DMS 273 treated with DMSO at 0.1 percent for 48 hours (cell line): ENCODE data around the gene PIMREG.
A peak's percentile ranks its signal among the peaks of the same experiment; 100 is the strongest.
"Not testable (repeated sequence)": the region's sequence is repeated elsewhere in the genome, so short reads cannot be mapped to it uniquely, and the experiment has no call there.

Experiments used
- DNase-seq: peaks from one replicate; lab custom pipeline; 2025; lab: John Stamatoyannopoulos, UW

Gene PIMREG

GRCh38 chr17:6478486-6478885 lies 34.2 kb downstream of the PIMREG start:
- no peak for DNase-seq

GRCh38 chr17:6479622-6480302 lies 35.5 kb downstream of the PIMREG start:
- DNase-seq = no peak

- no peak for DNase-seq
These were observed 36.0 kb downstream of the PIMREG start for GRCh38 chr17:6480303-6480675.

- DNase-seq = no peak
These were observed 37.8 kb downstream of the PIMREG start for GRCh38 chr17:6482105-6482455.

GRCh38 chr17:6482796-6483195 lies 38.5 kb downstream of the PIMREG start:
- DNase-seq = not testable (repeated sequence)

GRCh38 chr17:6483507-6483906 lies 39.3 kb downstream of the PIMREG start:
- no peak for DNase-seq

- DNase-seq = no peak
These were observed 41.6 kb downstream of the PIMREG start for GRCh38 chr17:6485646-6486412.

- no peak for DNase-seq
These were observed 43.2 kb downstream of the PIMREG start for GRCh38 chr17:6487251-6488007.

- no peak for DNase-seq
These were observed 43.8 kb downstream of the PIMREG start for GRCh38 chr17:6488008-6488539.

GRCh38 chr17:6489016-6489550 lies 44.8 kb downstream of the PIMREG start:
- no peak for DNase-seq

- DNase-seq = no peak
These were observed 46.9 kb downstream of the PIMREG start for GRCh38 chr17:6491071-6491700.

GRCh38 chr17:6492892-6493674 lies 48.8 kb downstream of the PIMREG start:
- DNase-seq = no peak

GRCh38 chr17:6494239-6494941 lies 50.1 kb downstream of the PIMREG start:
- no peak for DNase-seq

- DNase-seq = no peak
These were observed 51.3 kb downstream of the PIMREG start for GRCh38 chr17:6495450-6496115.

GRCh38 chr17:6496116-6496481 lies 51.8 kb downstream of the PIMREG start:
- DNase-seq = no peak

GRCh38 chr17:6496640-6497441 lies 52.6 kb downstream of the PIMREG start:
- peak; percentile 6 for DNase-seq

GRCh38 chr17:6497496-6498221 lies 53.4 kb downstream of the PIMREG start:
- no peak for DNase-seq

- DNase-seq = no peak
These were observed 54.1 kb downstream of the PIMREG start for GRCh38 chr17:6498356-6498755.
